GM23248 (cell line): ENCODE data around the gene TC2N. TPM values are rescaled to one million over a fixed set of nuclear protein-coding genes. Genes with fewer than 3 reads are reported as not detected.

Experiments used
- DNase-seq: peaks from one replicate; pipeline ENCODE4 v3.0.0-alpha.2; 2015
- H2AFZ ChIP-seq: fragments of 200-600 bp; sonication (generic); 2 replicates; pipeline ENCODE4 v1.6.1; 2016; ENCODE audit warnings: antibody characterized with exemption
- H3F3A ChIP-seq: fragments of 200-600 bp; sonication (generic); 2 replicates; pipeline ENCODE4 v1.6.1; 2016; ENCODE audit warnings: mild to moderate bottlenecking, antibody characterized with exemption, mixed run types; ENCODE audit not compliant: insufficient read depth
- H3K27ac ChIP-seq: fragments of 200-600 bp; sonication (generic); 2 replicates; pipeline ENCODE4 v1.5.1; 2016; ENCODE audit warnings: mild to moderate bottlenecking
- H3K27me3 ChIP-seq: fragments of 200-600 bp; sonication (generic); replicated peaks from 2 replicates; pipeline ENCODE4 v1.6.1; 2016; ENCODE audit warnings: mild to moderate bottlenecking; ENCODE audit not compliant: insufficient read depth
- H3K36me3 ChIP-seq: fragments of 200-600 bp; sonication (generic); 2 replicates; pipeline ENCODE4 v1.6.1; 2016; ENCODE audit warnings: low read depth, mild to moderate bottlenecking
- H3K4me1 ChIP-seq: fragments of 200-600 bp; sonication (generic); 2 replicates; pipeline ENCODE4 v1.6.1; 2016; ENCODE audit warnings: mild to moderate bottlenecking; ENCODE audit not compliant: insufficient read depth
- H3K4me2 ChIP-seq: fragments of 200-600 bp; sonication (generic); one replicate; pipeline ENCODE4 v1.6.1; 2016; ENCODE audit warnings: mild to moderate bottlenecking; ENCODE audit not compliant: unreplicated experiment
- H3K4me3 ChIP-seq: fragments of 200-600 bp; sonication (generic); 2 replicates; pipeline ENCODE4 v1.5.1; 2016; ENCODE audit warnings: mild to moderate bottlenecking
- H3K79me2 ChIP-seq: fragments of 200-600 bp; sonication (generic); 2 replicates; pipeline ENCODE4 v1.6.1; 2016; ENCODE audit warnings: mild to moderate bottlenecking; ENCODE audit not compliant: insufficient read depth
- H3K9ac ChIP-seq: fragments of 200-600 bp; sonication (generic); 2 replicates; pipeline ENCODE4 v1.6.1; 2016; ENCODE audit warnings: mild to moderate bottlenecking
- H3K9me2 ChIP-seq: fragments of 200-600 bp; sonication (generic); 2 replicates; pipeline ENCODE4 v1.6.1; 2016; ENCODE audit warnings: mixed run types, mild to moderate bottlenecking, moderate library complexity; ENCODE audit not compliant: insufficient read depth
- H3K9me3 ChIP-seq: fragments of 200-600 bp; sonication (generic); one replicate; pipeline ENCODE4 v1.6.1; 2017; ENCODE audit warnings: low read depth
- H4K20me1 ChIP-seq: fragments of 200-600 bp; sonication (generic); 2 replicates; pipeline ENCODE4 v1.6.0; 2016; ENCODE audit not compliant: insufficient read depth
- EZH2 ChIP-seq: fragments of 200-600 bp; sonication (generic); IDR thresholded peaks from 2 replicates; pipeline ENCODE4 v1.6.1; 2018; ENCODE audit warnings: antibody characterized with exemption, mild to moderate bottlenecking; ENCODE audit not compliant: insufficient read depth, poor library complexity, severe bottlenecking
- EZH2phosphoT487 ChIP-seq: fragments of 200-600 bp; sonication (generic); IDR thresholded peaks from 2 replicates; pipeline ENCODE4 v1.6.1; 2018; ENCODE audit warnings: antibody characterized with exemption, moderate library complexity, mild to moderate bottlenecking, low read depth; ENCODE audit not compliant: insufficient read depth
- WGBS, 2 experiments: methylation state at CpG; one replicate each; pipeline ENCODE4 v1.1.6; 2015 to 2017; ENCODE audit warnings: low lambda C conversion rate in 2 of 2, low coverage in 1 of 2; ENCODE audit errors: missing lambda C conversion rate in 2 of 2; 5-methylcytosine and 5-hydroxymethylcytosine counted together
- in situ Hi-C: fragments of 300-500 bp; cut with MboI; formaldehyde crosslinking; loops from 2 replicates; pipeline ENCODE4 v1.15.0; 2020
- polyA plus RNA-seq: library from polyadenylated mRNA; unstranded; fragments of >200 nt; fragmentation: Nextera tagmentation; extraction: Ambion mirVana; gene quantifications from 2 replicates; pipeline ENCODE4 v1.2.1, GENCODE V29; 2016
- total RNA-seq: library from RNA; depleted of rRNA; stranded (reverse); fragments of >200 nt; shearing (Covaris generic); gene quantifications from 2 replicates; pipeline ENCODE4 v1.2.3, GENCODE V29; 2014

TC2N gene
- total and polyA plus RNA-seq, 2 experiments from 2014 or later: 0.34 to 0.65 TPM

- no peak for TF ChIP-seq EZH2phosphoT487
- TF ChIP-seq EZH2: no peak
- Histone ChIP-seq H3K36me3 (no peaks in the 10 kb centered on the region; the same call in 1 of the 2 replicates), H4K20me1 (no peaks in the 10 kb centered on the region), H3K79me2 (peaks cover 73% of the 10 kb centered on the region), H3K27ac (peak overlapping the region; percentile 82), H3K4me3 (peak overlapping the region; percentile 24; the same call in 1 of the 2 replicates), H3K4me1 (peaks cover 52% of the 10 kb centered on the region), H3K27me3 (no peaks in the 10 kb centered on the region), H3K9me3 (no peaks in the 10 kb centered on the region), H3K9ac (peak overlapping the region; percentile 62), H2AFZ (no peak overlapping the region), H3K4me2 (peak overlapping the region; percentile 40), H3F3A (peaks cover 49% of the 10 kb centered on the region), H3K9me2 (no peaks in the 10 kb centered on the region)
- in situ Hi-C loops: no loop called here
- 5% methylated on average over 10 of the region's 10 CpGs for WGBS, 2 experiments
- DNase-seq: peak; percentile 93
These were observed 29.9 kb upstream of the TC2N start for GRCh38 chr14:91897106-91897701.

- H3K4me3 ChIP-seq: no peak overlapping the region
- no peaks in the 10 kb centered on the region for H3K9me2 ChIP-seq
- TF ChIP-seq EZH2 (no peak), EZH2phosphoT487 (no peak)
- H3K9ac ChIP-seq: peak overlapping the region; percentile 62; the same call in 1 of the 2 replicates
- whole genome bisulfite sequencing, 2 experiments: 94 to 95% methylated on average over 4 of the region's 4 CpGs
- peaks cover 41% of the 10 kb centered on the region for H3F3A ChIP-seq
- H3K4me1 ChIP-seq: peaks cover 49% of the 10 kb centered on the region
- peak overlapping the region; percentile 40 for H3K4me2 ChIP-seq
- no peak for DNase-seq
- H2AFZ ChIP-seq: no peak overlapping the region
- no peaks in the 10 kb centered on the region for H3K9me3 ChIP-seq
- H3K36me3 ChIP-seq: no peaks in the 10 kb centered on the region; the same call in 1 of the 2 replicates
- no peaks in the 10 kb centered on the region for H3K27me3 ChIP-seq
- H4K20me1 ChIP-seq: no peaks in the 10 kb centered on the region
- peak overlapping the region; percentile 82 for H3K27ac ChIP-seq
- in situ Hi-C loops: no loop called here
- H3K79me2 ChIP-seq: peaks cover 65% of the 10 kb centered on the region
These were observed 29.1 kb upstream of the TC2N start for GRCh38 chr14:91896419-91896818.

GRCh38 chr14:91893669-91894068 is 26.3 kb upstream of the TC2N start:
- H3K4me3 ChIP-seq: no peak overlapping the region
- 78 to 87% methylated on average over 4 of the region's 4 CpGs for WGBS, 2 experiments

GRCh38 chr14:91893007-91893406 is 25.7 kb upstream of the TC2N start:
- Histone ChIP-seq H3K4me2 (no peak overlapping the region), H3K4me1 (peaks cover 25% of the 10 kb centered on the region)
- TF ChIP-seq EZH2: no peak
- TF ChIP-seq EZH2phosphoT487: no peak

More at GRCh38 chr14:91893669-91894068, 26.3 kb upstream of the TC2N start:
- Histone ChIP-seq H3K9me2 (no peaks in the 10 kb centered on the region), H3K4me2 (no peak overlapping the region), H3K27me3 (no peaks in the 10 kb centered on the region), H3F3A (peaks cover 27% of the 10 kb centered on the region), H3K9ac (no peak overlapping the region), H3K9me3 (no peaks in the 10 kb centered on the region), H3K4me1 (peaks cover 27% of the 10 kb centered on the region), H3K36me3 (peaks cover 20% of the 10 kb centered on the region), H2AFZ (no peak overlapping the region), H3K27ac (peak overlapping the region; percentile 20; the same call in 1 of the 2 replicates), H4K20me1 (no peaks in the 10 kb centered on the region), H3K79me2 (peaks cover 51% of the 10 kb centered on the region)
- no peak for TF ChIP-seq EZH2
- TF ChIP-seq EZH2phosphoT487: no peak
- in situ Hi-C loops: no loop called here
- peak; percentile 15 for DNase-seq

More at GRCh38 chr14:91893007-91893406, 25.7 kb upstream of the TC2N start:
- no peak overlapping the region for H3K9ac ChIP-seq
- H4K20me1 ChIP-seq: no peaks in the 10 kb centered on the region
- no peaks in the 10 kb centered on the region for H3K9me2 ChIP-seq
- peaks cover 23% of the 10 kb centered on the region for H3F3A ChIP-seq
- H3K27ac ChIP-seq: 0 out of 2 replicates have a peak overlapping the region, but pooled peaks have one; percentile 20
- peak; percentile 20 for DNase-seq
- H3K4me3 ChIP-seq: no peak overlapping the region
- WGBS, 2 experiments: 31 to 41% methylated on average over 7 of the region's 7 CpGs
- H3K79me2 ChIP-seq: peaks cover 45% of the 10 kb centered on the region
- in situ Hi-C loops: no loop called here
- no peak overlapping the region for H2AFZ ChIP-seq
- no peaks in the 10 kb centered on the region for H3K9me3 ChIP-seq
- peaks cover 20% of the 10 kb centered on the region for H3K36me3 ChIP-seq
- H3K27me3 ChIP-seq: no peaks in the 10 kb centered on the region
